Pancreas (tissue), 10 donors: Measurements from ENCODE around the gene TAX1BP3. TPM values are rescaled to one million over a fixed set of nuclear protein-coding genes. Genes with fewer than 3 reads are reported as not detected.
A peak's percentile ranks its signal among the peaks of the same experiment; 100 is the strongest.

Source experiments
- ATAC-seq, 4 donors: fragments of 200-7000 bp; cut with Tn5 transposase; one replicate each; pipeline versions ENCODE4 v1.8.0 to v1.9.1; 2020; ENCODE audit warnings: mild to moderate bottlenecking in 4 of 4, moderate library complexity in 4 of 4
- DNase-seq, 6 donors: peaks; one replicate each; pipeline ENCODE4 v3.0.0-alpha.2; 2020
- FAIRE-seq: peaks from 2 replicates; lab custom pipeline; 2012; peaks lifted over from hg19 to GRCh38; lab: Jason Lieb, UNC
- H3K27ac ChIP-seq, 4 donors: fragments of 200-600 bp; sonication (generic); 1 replicate in 3 of 4; 2 replicates in 1 of 4; pipeline versions ENCODE4 v1.5.0 to v1.8.0; 2020
- H3K27me3 ChIP-seq, 4 donors: fragments of 200-600 bp; one replicate each; pipeline ENCODE4 v1.8.0; 2021
- H3K36me3 ChIP-seq, 3 donors: fragments of 200-600 bp; sonication (generic) in 1 of 3; one replicate each; pipeline versions ENCODE4 v1.5.0 to v1.8.0; 2020 to 2021
- H3K4me1 ChIP-seq, 3 donors: fragments of 200-600 bp; one replicate each; pipeline ENCODE4 v1.8.0; 2021
- H3K4me3 ChIP-seq, 4 donors: fragments of 200-600 bp; sonication (generic) in 2 of 4; one replicate each; pipeline versions ENCODE4 v1.5.0 to v1.8.0; 2020 to 2021
- H3K9me3 ChIP-seq, 4 donors: fragments of 200-600 bp; one replicate each; pipeline ENCODE4 v1.8.0; 2021
- WGBS, 2 donors: extraction: QIAGEN DNeasy Blood & Tissue Kit; methylation state at CpG; one replicate each; pipeline ENCODE4 v1.1.7; 2013; 5-methylcytosine and 5-hydroxymethylcytosine counted together
- intact Hi-C, 3 donors: fragments of 100-400 bp; cut with DNase I; formaldehyde crosslinking; loops; one replicate each; pipeline versions ENCODE4 v1.11.1 to v1.14.2; 2022
- polyA plus RNA-seq, 2 donors: library from polyadenylated mRNA; stranded (reverse); fragments of 200-250 nt; gene quantifications; one replicate each; pipeline ENCODE4 v1.2.3, GENCODE V29; 2013
- total RNA-seq, 6 donors: library from RNA; stranded (reverse); fragmentation: NEBNext Ultra II Directional in 4 of 6; extraction: Animal tissue kit (Norgen Biotek cat#: 25700) in 4 of 6; gene quantifications; one replicate each; pipeline versions ENCODE4 v1.2.1 to v1.2.4, GENCODE V29; 2021 to 2023
- TF ChIP-seq, protein P1 (sequence below), 4 donors: fragments of 200-600 bp; sonication (generic) in 3 of 4; IDR thresholded peaks; one replicate each; pipeline versions ENCODE4 v1.5.0 to v1.8.0; 2021; ENCODE audit warnings: antibody characterized with exemption in 4 of 4
- donor health status: healthy with polysubstance abuse.
- donor health status: DM: no; HTN: no; CAD: no; lungs with moderate emphysema.
- donor health status: DM: no; HTN: no; CAD: no.
- donor health status: control.
- donor health status: control.
- donor health status: Bipolar disorder and iron deficiency.
- donor health status: DM: yes; HTN: yes; CAD: no.
- donor health status: DM: no; HTN: no; CAD: no.
- donor health status: DM: no; HTN: no; CAD: no.
- donor health status: DM: yes; HTN: yes; CAD: no.

TAX1BP3 gene
- total and polyA plus RNA-seq, 8 donors = 31.4 to 80.6 (median 47.6) TPM

DNA sequence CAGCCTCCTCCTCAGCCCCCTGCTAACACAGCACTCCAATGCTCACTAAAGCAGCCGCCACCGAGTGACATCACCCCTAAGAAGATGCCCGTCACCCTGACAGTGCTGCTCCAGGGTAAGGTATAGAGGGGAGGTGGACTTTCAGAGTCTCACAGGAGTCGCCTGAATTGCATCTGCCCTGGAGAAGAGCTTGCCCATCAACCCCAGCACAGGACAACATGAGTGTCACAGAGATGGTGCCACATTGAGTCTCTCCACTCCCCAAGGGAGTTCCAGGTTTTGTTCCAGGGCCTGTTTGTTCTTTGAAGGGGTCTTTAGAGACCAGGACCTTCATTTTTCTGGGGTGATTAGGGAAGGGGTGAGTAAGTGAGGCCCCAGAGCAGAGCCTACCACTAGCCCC lies 29.8 kb upstream of the TAX1BP3 start:
- no peaks in the 10 kb centered on the region for H3K4me1 ChIP-seq
- H3K9me3 ChIP-seq = no peaks in the 10 kb centered on the region
- H3K27me3 ChIP-seq = no peaks in the 10 kb centered on the region
- TF ChIP-seq, protein P1, sequence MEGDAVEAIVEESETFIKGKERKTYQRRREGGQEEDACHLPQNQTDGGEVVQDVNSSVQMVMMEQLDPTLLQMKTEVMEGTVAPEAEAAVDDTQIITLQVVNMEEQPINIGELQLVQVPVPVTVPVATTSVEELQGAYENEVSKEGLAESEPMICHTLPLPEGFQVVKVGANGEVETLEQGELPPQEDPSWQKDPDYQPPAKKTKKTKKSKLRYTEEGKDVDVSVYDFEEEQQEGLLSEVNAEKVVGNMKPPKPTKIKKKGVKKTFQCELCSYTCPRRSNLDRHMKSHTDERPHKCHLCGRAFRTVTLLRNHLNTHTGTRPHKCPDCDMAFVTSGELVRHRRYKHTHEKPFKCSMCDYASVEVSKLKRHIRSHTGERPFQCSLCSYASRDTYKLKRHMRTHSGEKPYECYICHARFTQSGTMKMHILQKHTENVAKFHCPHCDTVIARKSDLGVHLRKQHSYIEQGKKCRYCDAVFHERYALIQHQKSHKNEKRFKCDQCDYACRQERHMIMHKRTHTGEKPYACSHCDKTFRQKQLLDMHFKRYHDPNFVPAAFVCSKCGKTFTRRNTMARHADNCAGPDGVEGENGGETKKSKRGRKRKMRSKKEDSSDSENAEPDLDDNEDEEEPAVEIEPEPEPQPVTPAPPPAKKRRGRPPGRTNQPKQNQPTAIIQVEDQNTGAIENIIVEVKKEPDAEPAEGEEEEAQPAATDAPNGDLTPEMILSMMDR (IDR thresholded peaks at IDR 0.05) = no peak
- intact Hi-C loops = no loop called here
- FAIRE-seq (no peak), DNase-seq (no peak), ATAC-seq (no peak)
- 73 to 78% methylated on average over 4 of the region's 4 CpGs for WGBS, 2 donors
- no peaks in the 10 kb centered on the region for H3K36me3 ChIP-seq
- H3K27ac ChIP-seq = no peak overlapping the region
- H3K4me3 ChIP-seq = no peak overlapping the region

DNA sequence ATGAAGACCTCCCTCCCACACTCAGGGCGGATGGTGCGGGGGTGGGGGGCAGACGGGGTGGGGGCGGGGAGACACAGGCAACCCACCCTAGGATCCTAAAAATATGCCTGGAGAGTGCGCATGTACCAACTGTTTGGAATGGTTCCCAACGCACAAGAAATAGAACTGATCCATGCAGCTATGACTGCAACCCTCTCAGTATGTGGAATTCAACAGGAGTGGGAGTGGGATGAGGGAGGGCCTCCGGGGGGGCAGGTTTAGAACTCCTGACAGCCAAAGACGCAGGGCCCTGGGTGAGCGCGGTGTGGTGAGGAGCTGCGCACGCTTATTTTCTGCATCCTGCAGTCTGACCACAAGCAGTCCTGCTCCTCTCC lies 28.7 kb upstream of the TAX1BP3 start:
- intact Hi-C loops = no loop called here
- no peaks in the 10 kb centered on the region for H3K4me1 ChIP-seq
- H3K9me3 ChIP-seq = no peaks in the 10 kb centered on the region
- H3K27me3 ChIP-seq = no peaks in the 10 kb centered on the region
- no peak overlapping the region for H3K4me3 ChIP-seq
- 50 to 52% methylated on average over 12 of the region's 12 CpGs for WGBS, 2 donors
- TF ChIP-seq, protein P1 (IDR thresholded peaks at IDR 0.05) = no peak
- ATAC-seq (no peak), DNase-seq (no peak), FAIRE-seq (no peak)
- no peaks in the 10 kb centered on the region for H3K36me3 ChIP-seq
- no peak overlapping the region for H3K27ac ChIP-seq

- TF ChIP-seq, protein P1 (IDR thresholded peaks at IDR 0.05) = no peak
- peak within 1 kb of the TSS; percentile 12 to 62 (median 28) for H3K4me3 ChIP-seq
- DNase-seq (peak in 1 of 6 donors; percentile 68), FAIRE-seq (no peak), ATAC-seq (peak; percentile 56 to 74 (median 68))
- H3K4me1 ChIP-seq = no peaks in the 10 kb centered on the region
- H3K9me3 ChIP-seq = no peaks in the 10 kb centered on the region
- H3K36me3 ChIP-seq = no peaks in the 10 kb centered on the region
- H3K27ac ChIP-seq = no peak within 1 kb of the TSS
- WGBS, 2 donors = 0 to 1% methylated on average over 63 to 65 of the region's 65 CpGs
- intact Hi-C loops = no loop called here
- no peaks in the 10 kb centered on the region for H3K27me3 ChIP-seq
Measured at GRCh38 chr17:3695723-3696411, 27.5 kb upstream of the TAX1BP3 start, which contains the start of gene P2RX5. Gene P2RX5, minus strand, starts transcription at chr17:3696155. Its CDS starts 150 bp downstream, at chr17:3696005.

- TF ChIP-seq, protein P1 (IDR thresholded peaks at IDR 0.05) = no peak
- FAIRE-seq (no peak), DNase-seq (no peak), ATAC-seq (peak in 3 of 4 donors; percentile 25 to 45 (median 37))
- 19 to 20% methylated on average over 16 to 17 of the region's 17 CpGs for WGBS, 2 donors
- H3K9me3 ChIP-seq = no peaks in the 10 kb centered on the region
- no peak overlapping the region for H3K27ac ChIP-seq
- H3K27me3 ChIP-seq = no peaks in the 10 kb centered on the region
- H3K4me3 ChIP-seq = peak overlapping the region in 2 of 4 donors; percentile 18 to 62
- no peaks in the 10 kb centered on the region for H3K36me3 ChIP-seq
- no peaks in the 10 kb centered on the region for H3K4me1 ChIP-seq
- intact Hi-C loops = no loop called here
Measured at GRCh38 chr17:3695129-3695722, 26.8 kb upstream of the TAX1BP3 start.

GRCh38 chr17:3693829-3694231 lies 25.5 kb upstream of the TAX1BP3 start:
- TF ChIP-seq, protein P1 (IDR thresholded peaks at IDR 0.05) = no peak
- Histone ChIP-seq H3K4me3 (no peak overlapping the region), H3K9me3 (no peaks in the 10 kb centered on the region), H3K27ac (no peak overlapping the region), H3K36me3 (no peaks in the 10 kb centered on the region), H3K4me1 (no peaks in the 10 kb centered on the region), H3K27me3 (no peaks in the 10 kb centered on the region)
- DNase-seq = no peak
- no peak for FAIRE-seq
- intact Hi-C loops = no loop called here
- 62 to 65% methylated on average over 9 of the region's 9 CpGs for WGBS, 2 donors
- ATAC-seq = no peak
